HepG2 (cell line): ENCODE data around the gene RPS6KC1. TPM values are rescaled to one million over a fixed set of nuclear protein-coding genes. Genes with fewer than 3 reads are reported as not detected.

Source experiments
- ARID3A ChIP-seq: IDR thresholded peaks from 2 replicates; pipeline ENCODE4 v1.6.1; 2012; ENCODE audit warnings: low read depth, low read length, improper control_type of control experiment
- ATF1 ChIP-seq: IDR thresholded peaks from 2 replicates; pipeline ENCODE4 v1.6.1; 2016; ENCODE audit warnings: mild to moderate bottlenecking, control low read depth
- ATF7 ChIP-seq, 2 experiments: fragments of 450-650 bp in 1 of 2; sonication (generic) in 1 of 2; formaldehyde crosslinking in 1 of 2; IDR thresholded peaks; 2 replicates each; pipeline versions ENCODE4 v1.4.0 to v1.6.1; 2016 to 2020; ENCODE audit warnings: antibody characterized with exemption in 1 of 2, mild to moderate bottlenecking in 1 of 2, missing genetic modification reagents in 1 of 2
- ETV5 ChIP-seq: IDR thresholded peaks from 2 replicates; pipeline ENCODE4 v1.6.1; 2018; ENCODE audit warnings: missing biosample characterization, missing genetic modification reagents, inconsistent platforms, borderline replicate concordance
- HNRNPK ChIP-seq: fragments of 200-400 bp; formaldehyde crosslinking; IDR thresholded peaks from 2 replicates; pipeline ENCODE4 v1.6.1; 2018; ENCODE audit warnings: low read length, low read depth, moderate library complexity, mild to moderate bottlenecking; ENCODE audit not compliant: poor library complexity, severe bottlenecking
- MAFF ChIP-seq: IDR thresholded peaks from 2 replicates; pipeline ENCODE4 v1.6.1; 2011; ENCODE audit warnings: low read depth, low read length, improper control_type of control experiment
- NFIC ChIP-seq: IDR thresholded peaks from 2 replicates; pipeline ENCODE4 v1.6.1; 2012; ENCODE audit warnings: mild to moderate bottlenecking, low read length, inconsistent platforms
- RNF219 ChIP-seq: sonication (generic); formaldehyde crosslinking; IDR thresholded peaks from 2 replicates; pipeline ENCODE4 v1.5.0; 2020; ENCODE audit warnings: mild to moderate bottlenecking, missing genetic modification reagents
- SYNCRIP ChIP-seq: fragments of 200-400 bp; formaldehyde crosslinking; IDR thresholded peaks from 2 replicates; pipeline ENCODE4 v1.6.1; 2018; ENCODE audit warnings: mild to moderate bottlenecking, low read depth, low read length; ENCODE audit not compliant: insufficient read depth
- TBX2 ChIP-seq: sonication (generic); formaldehyde crosslinking; IDR thresholded peaks from 2 replicates; pipeline ENCODE4 v1.5.0; 2020; ENCODE audit warnings: missing genetic modification reagents, mild to moderate bottlenecking, borderline replicate concordance
- TRIM24 ChIP-seq: sonication (generic); formaldehyde crosslinking; IDR thresholded peaks from 2 replicates; pipeline ENCODE4 v1.8.0; 2022; ENCODE audit warnings: mild to moderate bottlenecking, missing genetic modification reagents
- ZBTB8A ChIP-seq: sonication (generic); formaldehyde crosslinking; IDR thresholded peaks from 2 replicates; pipeline ENCODE4 v1.4.0; 2020; ENCODE audit warnings: mild to moderate bottlenecking, low read depth, missing genetic modification reagents, borderline replicate concordance
- ZNF232 ChIP-seq: sonication (generic); formaldehyde crosslinking; IDR thresholded peaks from 2 replicates; pipeline ENCODE4 v1.4.0; 2020; ENCODE audit warnings: missing genetic modification reagents, borderline replicate concordance
- ZNF564 ChIP-seq: sonication (generic); formaldehyde crosslinking; IDR thresholded peaks from 2 replicates; pipeline ENCODE4 v1.8.1; 2023; ENCODE audit warnings: mild to moderate bottlenecking, missing genetic modification reagents
- ZNF572 ChIP-seq: sonication (generic); formaldehyde crosslinking; IDR thresholded peaks from 2 replicates; pipeline ENCODE4 v1.5.1; 2020; ENCODE audit warnings: mild to moderate bottlenecking, missing genetic modification reagents
- ZNF703 ChIP-seq: sonication (generic); formaldehyde crosslinking; IDR thresholded peaks from 2 replicates; pipeline ENCODE4 v1.5.1; 2020; ENCODE audit warnings: missing genetic modification reagents, mild to moderate bottlenecking, moderate library complexity, borderline replicate concordance
- ZNF724P ChIP-seq: sonication (generic); formaldehyde crosslinking; IDR thresholded peaks from 2 replicates; pipeline ENCODE4 v1.8.0; 2022; ENCODE audit warnings: missing genetic modification reagents, borderline replicate concordance
- ZNF75D ChIP-seq: sonication (generic); formaldehyde crosslinking; IDR thresholded peaks from 2 replicates; pipeline ENCODE4 v1.8.1; 2023; ENCODE audit warnings: missing genetic modification reagents, mild to moderate bottlenecking, borderline replicate concordance
- ZNF790 ChIP-seq: sonication (generic); formaldehyde crosslinking; IDR thresholded peaks from 2 replicates; pipeline ENCODE4 v1.8.0; 2022; ENCODE audit warnings: missing genetic modification reagents, mild to moderate bottlenecking, borderline replicate concordance
- polyA plus RNA-seq, 8 experiments: library from polyadenylated mRNA; depleted of rRNA in 3 of 8; stranded (reverse) in 7 of 8; unstranded in 1 of 8; fragments of >200 nt; fragmentation: Illumina TruSeq in 4 of 8; extraction: Trizol in 4 of 8; gene quantifications; 2 replicates each; pipeline versions ENCODE4 v1.2.1 to v1.2.3, GENCODE V29; 2011 to 2016; ENCODE audit warnings: low read depth in 4 of 8, missing spikeins in 1 of 8, mixed read lengths in 1 of 8; ENCODE audit not compliant: insufficient read depth in 1 of 8
- total RNA-seq, 5 experiments: library from RNA; depleted of rRNA; stranded (reverse); fragments of >200 nt; fragmentation: Illumina TruSeq; extraction: Trizol; gene quantifications; 2 replicates each; pipeline ENCODE4 v1.2.3, GENCODE V29; 2016; ENCODE audit warnings: low read depth in 1 of 5
- TF ChIP-seq, protein P1 (sequence below): IDR thresholded peaks from 2 replicates; pipeline ENCODE4 v1.6.1; 2016
- TF ChIP-seq, protein P2 (sequence below): sonication (generic); formaldehyde crosslinking; IDR thresholded peaks from 2 replicates; pipeline ENCODE4 v1.4.0; 2020; ENCODE audit warnings: missing genetic modification reagents, mild to moderate bottlenecking, borderline replicate concordance

RPS6KC1 gene
- total and polyA plus RNA-seq, 2 of the 13 experiments (the other 11 are each of a cell fraction or from before 2014, with no cell fraction given), result 11.0 to 25.2 TPM

DNA sequence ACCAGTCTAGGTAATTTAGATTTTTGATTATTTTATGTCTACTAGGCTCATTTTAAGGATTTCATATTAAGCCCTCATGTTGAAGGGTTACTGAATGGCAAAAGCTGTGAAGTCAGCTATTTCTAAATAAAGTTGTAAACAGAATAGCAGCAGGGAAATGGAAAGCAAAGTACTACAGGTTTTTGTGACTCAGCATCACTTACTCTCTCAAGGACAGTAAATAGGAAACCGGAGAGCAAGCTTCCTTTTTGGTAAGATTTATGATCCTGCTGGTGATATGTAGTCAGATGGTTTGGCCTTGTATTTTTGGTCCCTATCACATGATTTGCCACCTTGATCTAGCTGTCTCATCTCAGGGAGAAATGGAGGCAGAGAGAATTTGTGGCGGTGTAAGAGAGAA, 226.0 kb downstream of the RPS6KC1 start (continued):
- TF ChIP-seq, protein P1, sequence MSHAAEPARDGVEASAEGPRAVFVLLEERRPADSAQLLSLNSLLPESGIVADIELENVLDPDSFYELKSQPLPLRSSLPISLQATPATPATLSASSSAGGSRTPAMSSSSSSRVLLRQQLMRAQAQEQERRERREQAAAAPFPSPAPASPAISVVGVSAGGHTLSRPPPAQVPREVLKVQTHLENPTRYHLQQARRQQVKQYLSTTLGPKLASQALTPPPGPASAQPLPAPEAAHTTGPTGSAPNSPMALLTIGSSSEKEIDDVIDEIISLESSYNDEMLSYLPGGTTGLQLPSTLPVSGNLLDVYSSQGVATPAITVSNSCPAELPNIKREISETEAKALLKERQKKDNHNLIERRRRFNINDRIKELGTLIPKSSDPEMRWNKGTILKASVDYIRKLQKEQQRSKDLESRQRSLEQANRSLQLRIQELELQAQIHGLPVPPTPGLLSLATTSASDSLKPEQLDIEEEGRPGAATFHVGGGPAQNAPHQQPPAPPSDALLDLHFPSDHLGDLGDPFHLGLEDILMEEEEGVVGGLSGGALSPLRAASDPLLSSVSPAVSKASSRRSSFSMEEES (CRISPR knock-in tag), result peak; percentile 54; the same call in 1 of the 2 replicates
- TF ChIP-seq ZNF703 (CRISPR knock-in tag) (no peak), ZNF232 (CRISPR knock-in tag) (no peak), SYNCRIP (no peak), ARID3A (peak; percentile 24; the same call in 1 of the 2 replicates), RNF219 (no peak), NFIC (no peak), ZNF572 (no peak), ZNF724P (CRISPR knock-in tag) (no peak), ATF1 (CRISPR knock-in tag) (no peak), TBX2 (CRISPR knock-in tag) (no peak), ATF7 (IDR thresholded peaks at IDR 0.05) (no peak), ATF7 (CRISPR knock-in tag; IDR thresholded peaks at IDR 0.05) (no peak), ZNF75D (CRISPR knock-in tag) (no peak), ZNF564 (CRISPR knock-in tag) (no peak), TRIM24 (CRISPR knock-in tag) (no peak), MAFF (peak; percentile 70), ETV5 (peak; percentile 52; the same call in 1 of the 2 replicates), ZBTB8A (CRISPR knock-in tag) (no peak), HNRNPK (no peak), ZNF790 (no peak)
- TF ChIP-seq, protein P2, sequence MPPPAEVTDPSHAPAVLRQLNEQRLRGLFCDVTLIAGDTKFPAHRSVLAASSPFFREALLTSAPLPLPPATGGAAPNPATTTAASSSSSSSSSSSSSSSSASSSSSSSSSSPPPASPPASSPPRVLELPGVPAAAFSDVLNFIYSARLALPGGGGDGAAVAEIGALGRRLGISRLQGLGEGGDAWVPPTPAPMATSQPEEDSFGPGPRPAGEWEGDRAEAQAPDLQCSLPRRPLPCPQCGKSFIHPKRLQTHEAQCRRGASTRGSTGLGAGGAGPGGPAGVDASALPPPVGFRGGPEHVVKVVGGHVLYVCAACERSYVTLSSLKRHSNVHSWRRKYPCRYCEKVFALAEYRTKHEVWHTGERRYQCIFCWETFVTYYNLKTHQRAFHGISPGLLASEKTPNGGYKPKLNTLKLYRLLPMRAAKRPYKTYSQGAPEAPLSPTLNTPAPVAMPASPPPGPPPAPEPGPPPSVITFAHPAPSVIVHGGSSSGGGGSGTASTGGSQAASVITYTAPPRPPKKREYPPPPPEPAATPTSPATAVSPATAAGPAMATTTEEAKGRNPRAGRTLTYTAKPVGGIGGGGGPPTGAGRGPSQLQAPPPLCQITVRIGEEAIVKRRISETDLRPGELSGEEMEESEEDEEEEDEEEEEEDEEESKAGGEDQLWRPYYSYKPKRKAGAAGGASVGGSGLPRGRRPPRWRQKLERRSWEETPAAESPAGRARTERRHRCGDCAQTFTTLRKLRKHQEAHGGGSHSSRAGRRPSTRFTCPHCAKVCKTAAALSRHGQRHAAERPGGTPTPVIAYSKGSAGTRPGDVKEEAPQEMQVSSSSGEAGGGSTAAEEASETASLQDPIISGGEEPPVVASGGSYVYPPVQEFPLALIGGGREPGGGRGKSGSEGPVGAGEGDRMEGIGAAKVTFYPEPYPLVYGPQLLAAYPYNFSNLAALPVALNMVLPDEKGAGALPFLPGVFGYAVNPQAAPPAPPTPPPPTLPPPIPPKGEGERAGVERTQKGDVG (CRISPR knock-in tag), result no peak
